Tibial artery (tissue), 4 donors: ENCODE data around the gene EIF4E1B.

Experiments
- DNase-seq, 2 donors: peaks; one replicate each; pipeline ENCODE4 v3.0.0-alpha.2; 2019
- H3K27ac ChIP-seq, 2 donors: fragments of 200-600 bp; sonication (generic) in 1 of 2; 1 replicate in 1 of 2; 2 replicates in 1 of 2; pipeline ENCODE4 v1.5.1; 2018 to 2019; ENCODE audit warnings: mild to moderate bottlenecking in 1 of 2
- H3K27me3 ChIP-seq, 2 donors: fragments of 200-600 bp; sonication (generic) in 1 of 2; one replicate each; pipeline versions ENCODE4 v1.5.1 to v1.6.0; 2016 to 2019
- H3K36me3 ChIP-seq, 3 donors: fragments of 200-600 bp; sonication (generic) in 2 of 3; one replicate each; pipeline ENCODE4 v1.5.1; 2016 to 2019; ENCODE audit warnings: mild to moderate bottlenecking in 2 of 3
- H3K4me1 ChIP-seq, 4 donors: fragments of 200-600 bp; sonication (generic) in 2 of 4; 1 replicate in 3 of 4; 2 replicates in 1 of 4; pipeline ENCODE4 v1.5.1; 2016 to 2019
- H3K4me3 ChIP-seq, 2 donors: fragments of 200-600 bp; sonication (generic) in 1 of 2; 1 replicate in 1 of 2; 2 replicates in 1 of 2; pipeline ENCODE4 v1.5.1; 2018 to 2019; ENCODE audit warnings: mild to moderate bottlenecking in 2 of 2
- H3K9me3 ChIP-seq, 3 donors: fragments of 200-600 bp; sonication (generic) in 1 of 3; one replicate each; pipeline ENCODE4 v1.5.1; 2016 to 2019
- intact Hi-C: fragments of 100-400 bp; cut with DNase I; formaldehyde crosslinking; loops from one replicate; pipeline ENCODE4 v1.15.0; 2023; ENCODE audit warnings: low total_unique reads
- TF ChIP-seq, protein P1 (sequence below), 2 experiments: fragments of 200-600 bp in 1 of 2; fragments of 450-650 bp in 1 of 2; IDR thresholded peaks; one replicate each; pipeline ENCODE4 v1.5.1; 2017 to 2019; ENCODE audit warnings: antibody characterized with exemption in 2 of 2, mild to moderate bottlenecking in 1 of 2, moderate library complexity in 1 of 2

Gene EIF4E1B

DNA sequence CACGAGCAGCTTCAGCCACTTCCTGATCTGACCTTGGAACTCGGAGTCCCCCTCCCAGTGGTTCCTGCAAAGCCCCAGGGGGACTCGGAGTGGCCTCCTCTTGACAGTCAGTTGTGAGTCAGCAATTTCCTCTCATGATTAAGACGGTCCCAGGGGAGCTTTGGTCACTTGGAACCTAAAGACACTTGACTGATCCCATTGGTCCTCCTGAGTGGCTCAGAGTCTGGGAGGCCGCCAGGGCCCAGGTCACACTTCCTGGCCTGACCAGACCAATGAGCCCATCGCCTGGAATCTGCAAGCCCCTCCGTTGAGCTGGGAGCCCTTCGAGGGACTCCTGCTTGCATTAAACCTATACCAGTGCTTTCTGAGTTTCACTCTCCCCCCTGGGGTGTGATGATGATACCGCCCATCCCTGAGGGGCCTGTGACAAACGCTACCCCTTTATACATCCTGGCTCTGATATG, 45.9 kb downstream of the EIF4E1B start:
- Histone ChIP-seq H3K36me3 (no peaks in the 10 kb centered on the region), H3K27ac (no peak overlapping the region), H3K4me3 (no peak overlapping the region), H3K27me3 (peaks cover 0 to 63% of the 10 kb centered on the region in 2 donors), H3K9me3 (no peaks in the 10 kb centered on the region), H3K4me1 (peaks cover 0 to 7% (median 0%) of the 10 kb centered on the region in 4 donors)
- no peak for DNase-seq
- intact Hi-C loops = no loop called here
- TF ChIP-seq, protein P1, sequence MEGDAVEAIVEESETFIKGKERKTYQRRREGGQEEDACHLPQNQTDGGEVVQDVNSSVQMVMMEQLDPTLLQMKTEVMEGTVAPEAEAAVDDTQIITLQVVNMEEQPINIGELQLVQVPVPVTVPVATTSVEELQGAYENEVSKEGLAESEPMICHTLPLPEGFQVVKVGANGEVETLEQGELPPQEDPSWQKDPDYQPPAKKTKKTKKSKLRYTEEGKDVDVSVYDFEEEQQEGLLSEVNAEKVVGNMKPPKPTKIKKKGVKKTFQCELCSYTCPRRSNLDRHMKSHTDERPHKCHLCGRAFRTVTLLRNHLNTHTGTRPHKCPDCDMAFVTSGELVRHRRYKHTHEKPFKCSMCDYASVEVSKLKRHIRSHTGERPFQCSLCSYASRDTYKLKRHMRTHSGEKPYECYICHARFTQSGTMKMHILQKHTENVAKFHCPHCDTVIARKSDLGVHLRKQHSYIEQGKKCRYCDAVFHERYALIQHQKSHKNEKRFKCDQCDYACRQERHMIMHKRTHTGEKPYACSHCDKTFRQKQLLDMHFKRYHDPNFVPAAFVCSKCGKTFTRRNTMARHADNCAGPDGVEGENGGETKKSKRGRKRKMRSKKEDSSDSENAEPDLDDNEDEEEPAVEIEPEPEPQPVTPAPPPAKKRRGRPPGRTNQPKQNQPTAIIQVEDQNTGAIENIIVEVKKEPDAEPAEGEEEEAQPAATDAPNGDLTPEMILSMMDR (IDR thresholded peaks at IDR 0.05) = no peak

DNA sequence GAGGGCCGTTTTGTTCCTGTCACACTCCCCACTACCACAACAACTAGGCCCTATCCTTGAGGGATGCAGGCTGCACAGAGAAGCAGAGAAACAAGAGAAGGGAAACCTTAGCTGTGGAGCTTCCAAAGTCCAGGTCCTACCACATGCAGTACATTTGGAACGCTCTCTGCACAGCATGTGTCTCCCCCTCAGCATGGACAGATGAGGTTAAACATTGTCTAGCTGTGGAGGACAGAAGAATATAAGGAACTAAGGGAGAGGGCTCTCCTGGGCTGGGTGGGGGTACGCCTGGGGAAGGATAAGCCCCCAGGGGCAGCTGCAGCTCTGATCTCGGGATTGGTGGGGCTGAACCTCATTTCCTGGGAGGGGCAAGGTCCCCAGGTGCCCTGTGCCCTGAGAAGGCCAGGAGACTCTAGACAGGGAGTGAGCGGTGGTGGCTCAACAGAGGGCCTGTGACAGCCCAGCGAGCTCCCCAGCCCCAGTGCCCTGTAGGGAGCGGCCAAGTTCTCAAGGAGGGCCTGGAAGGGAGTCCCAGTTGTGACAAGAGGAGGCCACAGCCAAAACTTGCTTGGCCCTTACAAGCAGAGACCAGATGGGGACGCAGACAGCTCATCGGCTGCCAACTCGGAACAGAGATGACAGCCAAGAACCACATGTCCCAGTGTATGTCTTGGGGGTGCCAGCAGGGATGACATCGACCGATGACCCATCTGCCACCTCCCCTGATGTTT, 46.9 kb downstream of the EIF4E1B start:
- no peaks in the 10 kb centered on the region for H3K36me3 ChIP-seq
- peaks cover 0 to 61% of the 10 kb centered on the region in 2 donors for H3K27me3 ChIP-seq
- TF ChIP-seq, protein P1 (IDR thresholded peaks at IDR 0.05) = no peak
- no peak for DNase-seq
- H3K27ac ChIP-seq = no peak overlapping the region
- H3K4me1 ChIP-seq = peaks cover 0 to 7% (median 0%) of the 10 kb centered on the region in 4 donors
- no peaks in the 10 kb centered on the region for H3K9me3 ChIP-seq
- no peak overlapping the region for H3K4me3 ChIP-seq
- intact Hi-C loops = no loop called here

DNA sequence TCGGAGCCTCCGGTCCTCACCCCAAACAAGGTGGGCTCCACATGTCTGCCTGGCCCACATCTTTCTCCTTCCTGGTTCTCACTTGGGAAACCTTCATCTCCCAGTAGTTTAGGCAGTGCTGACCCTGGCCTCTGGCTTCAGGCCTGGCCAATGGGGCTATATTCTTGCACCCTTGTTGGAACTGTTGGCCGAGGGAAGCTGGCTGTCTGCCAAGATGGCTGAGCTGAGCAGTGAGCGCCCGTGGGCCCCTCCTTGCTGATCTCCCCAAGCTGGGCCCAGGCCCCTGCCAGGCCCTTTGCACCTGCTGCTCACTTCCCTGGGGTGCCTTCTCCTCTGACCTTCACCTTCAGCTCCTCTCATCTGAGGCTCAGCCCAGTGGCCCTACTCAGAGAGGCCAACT, 48.1 kb downstream of the EIF4E1B start:
- intact Hi-C loops = no loop called here
- TF ChIP-seq, protein P1 (IDR thresholded peaks at IDR 0.05) = no peak
- Histone ChIP-seq H3K36me3 (no peaks in the 10 kb centered on the region), H3K4me1 (peaks cover 0 to 7% (median 0%) of the 10 kb centered on the region in 4 donors), H3K4me3 (no peak overlapping the region), H3K27me3 (peaks cover 0 to 65% of the 10 kb centered on the region in 2 donors), H3K9me3 (no peaks in the 10 kb centered on the region), H3K27ac (no peak overlapping the region)
- DNase-seq = no peak

DNA sequence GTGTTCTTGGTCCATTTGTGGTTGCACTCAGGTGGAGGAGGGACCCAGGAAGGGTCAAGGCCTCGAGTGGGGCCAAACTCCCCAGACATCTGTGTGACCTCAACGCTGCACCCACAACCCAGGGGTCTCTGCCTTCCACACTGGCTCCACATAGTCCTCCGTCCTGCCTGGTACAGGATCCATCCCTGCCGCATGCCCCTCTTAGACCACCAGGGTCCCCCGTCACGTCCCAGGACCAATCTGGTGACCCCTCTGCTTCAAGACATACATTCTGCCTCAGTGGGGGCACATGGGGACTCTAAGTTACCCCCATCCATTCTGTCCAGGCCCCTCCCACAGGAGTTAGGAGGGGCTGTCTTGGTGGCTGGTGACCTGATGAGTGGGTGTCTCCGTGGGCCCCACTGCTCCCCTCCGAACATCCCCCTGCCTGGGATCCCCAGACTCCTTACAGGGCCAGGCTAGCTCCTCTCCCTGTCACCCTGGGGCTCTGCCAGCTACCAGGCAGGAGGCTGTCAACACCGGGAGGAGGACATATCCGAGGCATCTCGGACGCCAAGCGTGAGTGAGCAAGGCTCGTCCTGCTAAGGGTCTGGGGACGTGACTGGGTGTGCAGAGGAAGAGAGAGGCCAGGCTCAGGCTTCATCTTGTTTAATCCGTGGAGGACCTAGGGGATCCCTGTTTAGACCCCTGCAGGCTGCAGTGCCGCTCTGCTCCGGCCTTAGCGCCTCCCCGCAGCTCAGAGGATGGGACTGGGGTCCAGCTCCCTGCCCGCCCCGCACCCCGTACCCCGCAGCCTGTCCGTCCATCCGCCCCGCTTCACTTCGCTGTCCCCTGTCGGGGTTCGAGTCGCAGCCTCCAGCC, 49.1 kb downstream of the EIF4E1B start:
- Histone ChIP-seq H3K4me3 (no peak overlapping the region), H3K27me3 (peaks cover 0 to 58% of the 10 kb centered on the region in 2 donors), H3K4me1 (peaks cover 0 to 7% (median 0%) of the 10 kb centered on the region in 4 donors), H3K9me3 (peaks cover 0 to 8% (median under 1%) of the 10 kb centered on the region in 3 donors), H3K27ac (no peak overlapping the region), H3K36me3 (no peaks in the 10 kb centered on the region)
- TF ChIP-seq, protein P1 (IDR thresholded peaks at IDR 0.05) = no peak
- intact Hi-C loops = no loop called here
- DNase-seq = no peak

DNA sequence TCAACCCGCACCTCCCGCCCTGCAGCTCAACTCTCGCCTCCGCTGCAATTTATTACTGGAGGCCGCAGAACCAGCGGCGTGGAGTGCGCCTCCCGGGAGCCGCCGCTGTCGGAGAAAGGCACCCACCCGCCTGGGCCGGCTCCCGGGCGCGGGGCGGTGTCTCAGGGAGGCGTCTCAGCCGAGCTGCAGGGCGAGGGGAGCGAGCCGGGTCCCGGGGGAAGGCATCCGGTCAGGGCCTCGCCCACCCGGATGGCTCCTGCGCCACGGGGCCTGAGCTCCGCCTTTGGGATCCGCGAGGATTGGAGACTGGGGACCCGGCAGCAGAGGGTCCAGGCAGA, 49.7 kb downstream of the EIF4E1B start:
- Histone ChIP-seq H3K27me3 (peaks cover 0 to 58% of the 10 kb centered on the region in 2 donors), H3K27ac (no peak overlapping the region), H3K4me1 (peaks cover 0 to 7% (median 0%) of the 10 kb centered on the region in 4 donors), H3K9me3 (peaks cover 0 to 12% (median 6%) of the 10 kb centered on the region in 3 donors), H3K36me3 (no peaks in the 10 kb centered on the region), H3K4me3 (no peak overlapping the region)
- no peak for DNase-seq
- intact Hi-C loops = no loop called here
- TF ChIP-seq, protein P1 (IDR thresholded peaks at IDR 0.05) = no peak
